ENCODE data around the gene RALA. TPM values are rescaled to one million over a fixed set of nuclear protein-coding genes. Genes with fewer than 3 reads are reported as not detected.

Gene RALA
- total and polyA plus RNA-seq, 2 experiments from 2014 or later = 43.5 to 231 TPM

DNA sequence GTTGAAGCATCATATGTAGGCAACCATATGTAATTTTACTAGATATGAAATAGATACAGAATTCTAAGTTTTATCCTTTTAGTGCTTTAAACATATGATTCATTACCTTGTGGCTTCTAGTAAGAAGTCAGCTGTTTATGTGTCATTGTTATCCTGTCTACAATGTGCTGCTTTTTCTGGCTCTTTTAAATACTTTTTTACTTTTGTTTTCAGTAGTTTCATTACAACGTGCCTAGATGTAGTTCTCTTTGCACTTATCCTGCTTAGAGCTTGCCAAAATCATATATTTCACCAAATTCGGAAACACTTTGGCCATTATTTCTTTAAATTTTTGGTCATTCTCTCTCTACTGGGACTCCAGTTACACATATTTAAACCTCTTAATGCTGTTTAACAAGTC, 30.8 kb upstream of the RALA start:
- Mint-ChIP-seq H3K27me3 (ENCODE audit: insufficient read depth, low read depth, poor library complexity) (peaks cover 3% of the 10 kb centered on the region), H3K9me3 (no peaks in the 10 kb centered on the region; the same call in 2 of the 3 replicates), H3K4me1 (peaks cover 5% of the 10 kb centered on the region), H3K36me3 (ENCODE audit: low read depth) (no peaks in the 10 kb centered on the region), H3K4me3 (no peak overlapping the region), H3K27ac (no peak overlapping the region)
- H3K79me2 ChIP-seq (replicated peaks; ENCODE audit: insufficient read depth) = no peaks in the 10 kb centered on the region
- no peaks in the 10 kb centered on the region for H3K9me2 ChIP-seq (ENCODE audit: insufficient read depth)
- H3K4me3 ChIP-seq = no peak overlapping the region
- DNase-seq (ENCODE audit: low spot score) = no peak
- no peak for ATAC-seq
- no peak overlapping the region for H2AFZ ChIP-seq
- H3K27me3 ChIP-seq (ENCODE audit: insufficient read depth) = no peaks in the 10 kb centered on the region
- H3K27ac ChIP-seq (ENCODE audit: low read depth) = no peak overlapping the region
- H4K20me1 ChIP-seq (replicated peaks; ENCODE audit: insufficient read depth) = no peaks in the 10 kb centered on the region
- no peaks in the 10 kb centered on the region for H3K36me3 ChIP-seq (ENCODE audit: insufficient read depth)
- H3K4me2 ChIP-seq = no peak overlapping the region
- H3K4me1 ChIP-seq (ENCODE audit: insufficient read depth) = peaks cover 5% of the 10 kb centered on the region
- no peaks in the 10 kb centered on the region for H3F3A ChIP-seq (replicated peaks; ENCODE audit: low read depth)
- TF ChIP-seq ZNF114 (CRISPR knock-in tag; IDR thresholded peaks at IDR 0.05) (no peak), EZH2 (IDR thresholded peaks at IDR 0.05; ENCODE audit: low read depth, unreplicated experiment) (no peak), JUNB (IDR thresholded peaks at IDR 0.05; ENCODE audit: unreplicated experiment) (no peak), POLR2AphosphoS5 (IDR thresholded peaks at IDR 0.05; ENCODE audit: low read depth) (no peak), CTCF (conservative IDR thresholded peaks at IDR 0.05; ENCODE audit: low read depth in 2 of 2) (no peak), EZH2phosphoT487 (IDR thresholded peaks at IDR 0.05; ENCODE audit: unreplicated experiment) (no peak)
- TF ChIP-seq, protein P1, sequence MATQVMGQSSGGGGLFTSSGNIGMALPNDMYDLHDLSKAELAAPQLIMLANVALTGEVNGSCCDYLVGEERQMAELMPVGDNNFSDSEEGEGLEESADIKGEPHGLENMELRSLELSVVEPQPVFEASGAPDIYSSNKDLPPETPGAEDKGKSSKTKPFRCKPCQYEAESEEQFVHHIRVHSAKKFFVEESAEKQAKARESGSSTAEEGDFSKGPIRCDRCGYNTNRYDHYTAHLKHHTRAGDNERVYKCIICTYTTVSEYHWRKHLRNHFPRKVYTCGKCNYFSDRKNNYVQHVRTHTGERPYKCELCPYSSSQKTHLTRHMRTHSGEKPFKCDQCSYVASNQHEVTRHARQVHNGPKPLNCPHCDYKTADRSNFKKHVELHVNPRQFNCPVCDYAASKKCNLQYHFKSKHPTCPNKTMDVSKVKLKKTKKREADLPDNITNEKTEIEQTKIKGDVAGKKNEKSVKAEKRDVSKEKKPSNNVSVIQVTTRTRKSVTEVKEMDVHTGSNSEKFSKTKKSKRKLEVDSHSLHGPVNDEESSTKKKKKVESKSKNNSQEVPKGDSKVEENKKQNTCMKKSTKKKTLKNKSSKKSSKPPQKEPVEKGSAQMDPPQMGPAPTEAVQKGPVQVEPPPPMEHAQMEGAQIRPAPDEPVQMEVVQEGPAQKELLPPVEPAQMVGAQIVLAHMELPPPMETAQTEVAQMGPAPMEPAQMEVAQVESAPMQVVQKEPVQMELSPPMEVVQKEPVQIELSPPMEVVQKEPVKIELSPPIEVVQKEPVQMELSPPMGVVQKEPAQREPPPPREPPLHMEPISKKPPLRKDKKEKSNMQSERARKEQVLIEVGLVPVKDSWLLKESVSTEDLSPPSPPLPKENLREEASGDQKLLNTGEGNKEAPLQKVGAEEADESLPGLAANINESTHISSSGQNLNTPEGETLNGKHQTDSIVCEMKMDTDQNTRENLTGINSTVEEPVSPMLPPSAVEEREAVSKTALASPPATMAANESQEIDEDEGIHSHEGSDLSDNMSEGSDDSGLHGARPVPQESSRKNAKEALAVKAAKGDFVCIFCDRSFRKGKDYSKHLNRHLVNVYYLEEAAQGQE (IDR thresholded peaks at IDR 0.05; ENCODE audit: unreplicated experiment) = no peak

DNA sequence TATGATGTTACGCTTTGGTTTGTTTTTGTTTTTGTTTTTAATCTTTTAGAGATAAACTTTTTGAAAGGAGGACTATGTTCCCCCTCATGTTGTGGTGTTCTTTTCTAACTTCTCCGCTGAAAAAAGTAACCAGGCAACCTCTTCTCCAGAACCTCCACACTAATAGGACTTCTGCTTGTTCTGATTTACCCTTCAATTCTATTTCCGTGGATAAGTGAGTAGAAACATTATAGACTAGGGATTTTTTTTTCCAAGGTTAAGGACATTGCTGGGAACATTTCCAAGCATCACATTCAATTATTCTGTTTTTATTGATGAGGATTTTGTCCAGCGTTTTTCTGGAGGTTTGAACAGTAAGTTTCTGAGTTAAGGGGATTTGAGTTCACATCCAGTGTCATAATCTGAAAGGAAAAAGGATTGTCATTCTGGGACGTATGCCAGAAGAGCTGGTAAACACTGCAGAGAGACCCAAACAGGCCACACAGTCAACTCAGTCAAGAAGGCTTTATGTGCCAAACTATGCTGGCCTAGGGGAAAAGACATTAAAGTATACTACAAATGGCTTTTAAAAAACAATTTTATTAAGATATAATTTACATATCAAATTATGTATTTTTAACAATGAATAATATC, 28.3 kb upstream of the RALA start:
- no peak overlapping the region for H2AFZ ChIP-seq
- no peaks in the 10 kb centered on the region for H3K79me2 ChIP-seq (replicated peaks; ENCODE audit: insufficient read depth)
- H3K27ac Mint-ChIP-seq = no peak overlapping the region
- no peaks in the 10 kb centered on the region for H3F3A ChIP-seq (replicated peaks; ENCODE audit: low read depth)
- H3K4me3 ChIP-seq = no peak overlapping the region
- H3K4me1 Mint-ChIP-seq = no peaks in the 10 kb centered on the region; the same call in 1 of the 3 replicates
- no peak for DNase-seq (ENCODE audit: low spot score)
- H3K9me2 ChIP-seq (ENCODE audit: insufficient read depth) = no peaks in the 10 kb centered on the region
- H3K36me3 Mint-ChIP-seq (ENCODE audit: low read depth) = no peaks in the 10 kb centered on the region
- H3K4me2 ChIP-seq = no peak overlapping the region
- H3K36me3 ChIP-seq (ENCODE audit: insufficient read depth) = no peaks in the 10 kb centered on the region
- H3K27me3 Mint-ChIP-seq (ENCODE audit: insufficient read depth, low read depth, poor library complexity) = no peaks in the 10 kb centered on the region
- no peaks in the 10 kb centered on the region; the same call in 2 of the 3 replicates for H3K9me3 Mint-ChIP-seq
- peaks cover 2% of the 10 kb centered on the region for H3K4me1 ChIP-seq (ENCODE audit: insufficient read depth)
- H3K27ac ChIP-seq (ENCODE audit: low read depth) = no peak overlapping the region
- no peaks in the 10 kb centered on the region for H3K27me3 ChIP-seq (ENCODE audit: insufficient read depth)
- ATAC-seq = no peak
- no peak overlapping the region for H3K4me3 Mint-ChIP-seq
- no peaks in the 10 kb centered on the region for H4K20me1 ChIP-seq (replicated peaks; ENCODE audit: insufficient read depth)
- TF ChIP-seq, protein P1 (IDR thresholded peaks at IDR 0.05; ENCODE audit: unreplicated experiment) = no peak
- TF ChIP-seq CREB1 (CRISPR knock-in tag; IDR thresholded peaks at IDR 0.05; ENCODE audit: low read depth) (no peak), POLR2AphosphoS5 (IDR thresholded peaks at IDR 0.05; ENCODE audit: low read depth) (no peak), STAT1 (IDR thresholded peaks at IDR 0.05; ENCODE audit: unreplicated experiment) (no peak), JUNB (IDR thresholded peaks at IDR 0.05; ENCODE audit: unreplicated experiment) (no peak), ZNF331 (CRISPR knock-in tag; IDR thresholded peaks at IDR 0.05; ENCODE audit: low read depth) (no peak), EZH2 (IDR thresholded peaks at IDR 0.05; ENCODE audit: low read depth, unreplicated experiment) (no peak), CTCF (conservative IDR thresholded peaks at IDR 0.05; ENCODE audit: low read depth in 2 of 2) (no peak)

Measured in GM23338 (cell line).